Activated CD4-positive, CD25-positive, alpha-beta regulatory T cell (primary cell): ENCODE measurements around the gene GREM1.

Source experiments
- DNase-seq, 4 experiments: peaks; one replicate each; lab custom pipeline; 2025; lab: John Stamatoyannopoulos, UW

The GREM1 gene

GRCh38 chr15:32730677-32731654 lies 13.2 kb downstream of the GREM1 start:
- no peak for DNase-seq

- DNase-seq = no peak
These were observed 14.9 kb downstream of the GREM1 start for GRCh38 chr15:32732574-32733157.

- DNase-seq = no peak
These were observed 15.5 kb downstream of the GREM1 start for GRCh38 chr15:32733281-32733680.

GRCh38 chr15:32735989-32736700 lies 18.3 kb downstream of the GREM1 start:
- no peak for DNase-seq

GRCh38 chr15:32736701-32737061 lies 18.9 kb downstream of the GREM1 start:
- no peak for DNase-seq

- DNase-seq = no peak
These were observed 19.5 kb downstream of the GREM1 start for GRCh38 chr15:32737304-32737703.

GRCh38 chr15:32738666-32739065 lies 20.9 kb downstream of the GREM1 start:
- DNase-seq = no peak

- DNase-seq = no peak
These were observed 21.8 kb downstream of the GREM1 start for GRCh38 chr15:32739522-32740063.

GRCh38 chr15:32743411-32744140 lies 25.8 kb downstream of the GREM1 start:
- no peak for DNase-seq

- no peak for DNase-seq
These were observed 28.5 kb downstream of the GREM1 start for GRCh38 chr15:32746116-32746857.

GRCh38 chr15:32747921-32748342 lies 30.1 kb downstream of the GREM1 start:
- DNase-seq = no peak

GRCh38 chr15:32750979-32751378 lies 33.2 kb downstream of the GREM1 start:
- DNase-seq = no peak

GRCh38 chr15:32757426-32757825 lies 39.6 kb downstream of the GREM1 start:
- DNase-seq = no peak

- DNase-seq = no peak
These were observed 45.5 kb downstream of the GREM1 start for GRCh38 chr15:32763295-32763694.

GRCh38 chr15:32765236-32765635 lies 47.4 kb downstream of the GREM1 start:
- DNase-seq = no peak

- no peak for DNase-seq
These were observed 48.3 kb downstream of the GREM1 start for GRCh38 chr15:32766101-32766500.

- DNase-seq = no peak
These were observed 49.4 kb downstream of the GREM1 start for GRCh38 chr15:32767236-32767635.

GRCh38 chr15:32774022-32774421 lies 56.2 kb downstream of the GREM1 start:
- DNase-seq = no peak

- no peak for DNase-seq
These were observed 57.3 kb downstream of the GREM1 start for GRCh38 chr15:32775103-32775502.

GRCh38 chr15:32778391-32779176 lies 60.8 kb downstream of the GREM1 start:
- DNase-seq = no peak
